Measurements from ENCODE around the gene DMXL1. TPM values are rescaled to one million over a fixed set of nuclear protein-coding genes. Genes with fewer than 3 reads are reported as not detected.

The DMXL1 gene
- total RNA-seq, 2 donors from 2014 or later: 55.6 to 56.0 TPM

GRCh38 chr5:119275601-119276173 is 204.8 kb downstream of the DMXL1 start:
- no peak for DNase-seq (ENCODE audit: low spot score)
- intact Hi-C loops (cut with DNase I): no loop called here

- intact Hi-C loops (cut with DNase I): no loop called here
Measured at GRCh38 chr5:119276978-119277377, 206.1 kb downstream of the DMXL1 start.

GRCh38 chr5:119279093-119279492 is 208.2 kb downstream of the DMXL1 start:
- no peak for DNase-seq (ENCODE audit: low spot score)
- intact Hi-C loops (cut with DNase I): no loop called here

More at GRCh38 chr5:119276978-119277377, 206.1 kb downstream of the DMXL1 start:
- DNase-seq (ENCODE audit: low spot score): no peak

GRCh38 chr5:119280380-119280779 is 209.5 kb downstream of the DMXL1 start:
- no peak for DNase-seq (ENCODE audit: low spot score)
- intact Hi-C loops (cut with DNase I): no loop called here

- intact Hi-C loops (cut with DNase I): no loop called here
- no peak for DNase-seq (ENCODE audit: low spot score)
Measured at GRCh38 chr5:119282628-119283027, 211.7 kb downstream of the DMXL1 start.

- intact Hi-C loops (cut with DNase I): no loop called here
- DNase-seq (ENCODE audit: low spot score): no peak
Measured at GRCh38 chr5:119284031-119284430, 213.1 kb downstream of the DMXL1 start.

GRCh38 chr5:119285070-119285916 is 214.4 kb downstream of the DMXL1 start:
- intact Hi-C loops (cut with DNase I): no loop called here
- DNase-seq (ENCODE audit: low spot score): no peak

GRCh38 chr5:119286511-119287488 is 215.9 kb downstream of the DMXL1 start:
- DNase-seq (ENCODE audit: low spot score): no peak
- intact Hi-C loops (cut with DNase I): loop anchor here in 1 of 2 donors (2.0 kb wide), 1 partner anchor 32 kb away; no protein-coding TSS in a partner anchor

GRCh38 chr5:119287547-119288111 is 216.7 kb downstream of the DMXL1 start:
- intact Hi-C loops (cut with DNase I): loop anchor here in 1 of 2 donors (2.0 kb wide), 1 partner anchor 31 kb away; no protein-coding TSS in a partner anchor

GRCh38 chr5:119288379-119289033 is 217.6 kb downstream of the DMXL1 start:
- intact Hi-C loops (cut with DNase I): no loop called here
- DNase-seq (ENCODE audit: low spot score): no peak

More at GRCh38 chr5:119287547-119288111, 216.7 kb downstream of the DMXL1 start:
- DNase-seq (ENCODE audit: low spot score): no peak

- intact Hi-C loops (cut with DNase I): no loop called here
- no peak for DNase-seq (ENCODE audit: low spot score)
Measured at GRCh38 chr5:119289438-119290044, 218.7 kb downstream of the DMXL1 start.

GRCh38 chr5:119290161-119290569 is 219.3 kb downstream of the DMXL1 start:
- intact Hi-C loops (cut with DNase I): no loop called here

GRCh38 chr5:119290607-119291006 is 219.7 kb downstream of the DMXL1 start:
- no peak for DNase-seq (ENCODE audit: low spot score)
- intact Hi-C loops (cut with DNase I): no loop called here

More at GRCh38 chr5:119290161-119290569, 219.3 kb downstream of the DMXL1 start:
- DNase-seq (ENCODE audit: low spot score): no peak

GRCh38 chr5:119291056-119291455 is 220.2 kb downstream of the DMXL1 start:
- no peak for DNase-seq (ENCODE audit: low spot score)
- intact Hi-C loops (cut with DNase I): no loop called here

GRCh38 chr5:119291877-119292276 is 221.0 kb downstream of the DMXL1 start:
- intact Hi-C loops (cut with DNase I): no loop called here
- no peak for DNase-seq (ENCODE audit: low spot score)

GRCh38 chr5:119292701-119293515 is 222.0 kb downstream of the DMXL1 start:
- intact Hi-C loops (cut with DNase I): no loop called here
- DNase-seq (ENCODE audit: low spot score): no peak

- DNase-seq (ENCODE audit: low spot score): no peak
- intact Hi-C loops (cut with DNase I): no loop called here
Measured at GRCh38 chr5:119293516-119293829, 222.6 kb downstream of the DMXL1 start.
